Measurements from ENCODE around the gene ZNF442. TPM values are rescaled to one million over a fixed set of nuclear protein-coding genes. Genes with fewer than 3 reads are reported as not detected.

ZNF442 gene
- polyA plus RNA-seq, 2 of the 4 experiments (the other 2 are of a cell fraction) = not detected

DNA sequence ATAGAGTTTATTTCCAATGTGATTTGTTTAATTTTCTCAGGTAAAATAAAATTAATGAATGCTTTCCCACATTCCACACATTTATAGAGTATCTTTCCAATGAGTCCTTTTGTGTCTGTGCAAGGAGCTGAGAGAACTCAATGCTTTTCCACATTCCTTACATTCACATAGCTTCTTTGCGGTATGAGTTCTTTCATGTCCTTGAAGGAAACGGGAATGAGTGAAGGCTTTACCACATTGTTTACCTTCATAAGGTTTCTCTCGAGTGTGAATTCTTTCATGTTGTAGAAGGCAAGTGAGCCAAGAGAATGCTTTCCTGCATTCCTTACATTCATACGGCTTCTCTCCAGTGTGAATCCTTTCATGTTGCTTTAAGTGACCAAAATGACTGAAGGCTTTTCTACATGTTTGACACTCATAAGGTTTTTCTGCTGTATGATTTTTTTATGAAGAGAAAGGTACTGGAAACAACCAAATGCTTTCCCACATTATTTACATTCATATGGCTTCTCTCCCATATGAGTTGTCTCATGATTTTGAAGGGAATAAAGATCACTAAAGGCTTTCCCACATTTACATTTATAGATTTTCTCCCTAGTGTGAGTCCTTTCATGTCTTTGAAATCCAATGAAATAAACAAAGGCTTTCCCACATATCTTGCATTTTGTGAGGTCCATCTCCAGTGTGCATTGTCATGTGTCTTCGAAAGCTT lies 14.4 kb upstream of the ZNF442 start (continued):
- TF ChIP-seq, protein P1, sequence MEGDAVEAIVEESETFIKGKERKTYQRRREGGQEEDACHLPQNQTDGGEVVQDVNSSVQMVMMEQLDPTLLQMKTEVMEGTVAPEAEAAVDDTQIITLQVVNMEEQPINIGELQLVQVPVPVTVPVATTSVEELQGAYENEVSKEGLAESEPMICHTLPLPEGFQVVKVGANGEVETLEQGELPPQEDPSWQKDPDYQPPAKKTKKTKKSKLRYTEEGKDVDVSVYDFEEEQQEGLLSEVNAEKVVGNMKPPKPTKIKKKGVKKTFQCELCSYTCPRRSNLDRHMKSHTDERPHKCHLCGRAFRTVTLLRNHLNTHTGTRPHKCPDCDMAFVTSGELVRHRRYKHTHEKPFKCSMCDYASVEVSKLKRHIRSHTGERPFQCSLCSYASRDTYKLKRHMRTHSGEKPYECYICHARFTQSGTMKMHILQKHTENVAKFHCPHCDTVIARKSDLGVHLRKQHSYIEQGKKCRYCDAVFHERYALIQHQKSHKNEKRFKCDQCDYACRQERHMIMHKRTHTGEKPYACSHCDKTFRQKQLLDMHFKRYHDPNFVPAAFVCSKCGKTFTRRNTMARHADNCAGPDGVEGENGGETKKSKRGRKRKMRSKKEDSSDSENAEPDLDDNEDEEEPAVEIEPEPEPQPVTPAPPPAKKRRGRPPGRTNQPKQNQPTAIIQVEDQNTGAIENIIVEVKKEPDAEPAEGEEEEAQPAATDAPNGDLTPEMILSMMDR (IDR thresholded peaks at IDR 0.05) = no peak

DNA sequence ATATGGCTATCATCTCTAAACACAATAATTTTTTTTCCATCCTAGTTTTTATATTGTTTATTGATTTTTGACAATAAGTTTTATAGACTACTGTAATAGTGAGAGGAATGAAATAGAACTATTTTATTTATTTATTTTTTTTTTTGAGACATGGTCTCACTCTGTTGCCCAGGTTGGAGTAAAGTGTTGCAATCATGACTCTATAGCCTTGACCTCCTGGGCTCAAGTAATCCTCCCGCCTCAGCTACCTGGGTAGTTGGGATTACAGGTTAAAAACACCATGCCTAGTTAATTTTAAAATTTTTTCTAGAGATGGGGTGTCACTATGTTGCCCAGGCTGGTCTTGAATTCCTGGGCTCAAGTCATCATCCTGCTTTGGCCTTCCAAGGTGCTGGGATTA lies 8.5 kb upstream of the ZNF442 start:
- Histone ChIP-seq H3K4me3 (no peak overlapping the region), H3K9me3 (no peaks in the 10 kb centered on the region; the same call in 2 of the 3 replicates), H3K4me2 (no peak overlapping the region), H3K27ac (no peak overlapping the region), H3K4me1 (no peaks in the 10 kb centered on the region)
- ChIA-PET CTCF (no interaction called here), POLR2A (no interaction called here)
- no peak for FAIRE-seq
- no peak for DNase-seq (ENCODE audit: low read depth in 1 of 2, low spot score in 1 of 2)
- no peak for ATAC-seq
- WGBS (ENCODE audit: missing lambda C conversion rate) = 0% methylated on average over 1 of the region's 1 CpG
- TF ChIP-seq CBX8 (IDR thresholded peaks at IDR 0.05) (no peak), RCOR1 (IDR thresholded peaks at IDR 0.05; ENCODE audit: low read depth, low read length) (no peak), EHF (CRISPR knock-in tag; IDR thresholded peaks at IDR 0.05) (no peak), HDAC2 (IDR thresholded peaks at IDR 0.05) (no peak), REST (IDR thresholded peaks at IDR 0.05) (no peak), MYC (IDR thresholded peaks at IDR 0.05; ENCODE audit: borderline replicate concordance, low read length) (no peak), SMC3 (IDR thresholded peaks at IDR 0.05) (no peak), ESRRA (IDR thresholded peaks at IDR 0.05; ENCODE audit: borderline replicate concordance, low read length) (no peak), SREBF2 (IDR thresholded peaks at IDR 0.05) (no peak), MAX (IDR thresholded peaks at IDR 0.05) (no peak), BHLHE40 (IDR thresholded peaks at IDR 0.05; ENCODE audit: low read depth, low read length) (no peak), FOXS1 (CRISPR knock-in tag; IDR thresholded peaks at IDR 0.05) (no peak), RNF2 (IDR thresholded peaks at IDR 0.05; ENCODE audit: borderline replicate concordance, low read depth) (no peak), NR3C1 (IDR thresholded peaks at IDR 0.05) (no peak), CHD2 (IDR thresholded peaks at IDR 0.05; ENCODE audit: low read length, partially characterized antibody) (no peak), EHMT2 (IDR thresholded peaks at IDR 0.05; ENCODE audit: low read depth) (no peak), MAZ (IDR thresholded peaks at IDR 0.05; ENCODE audit: borderline replicate concordance, low read depth, low read length) (no peak)
- TF ChIP-seq, protein P2, sequence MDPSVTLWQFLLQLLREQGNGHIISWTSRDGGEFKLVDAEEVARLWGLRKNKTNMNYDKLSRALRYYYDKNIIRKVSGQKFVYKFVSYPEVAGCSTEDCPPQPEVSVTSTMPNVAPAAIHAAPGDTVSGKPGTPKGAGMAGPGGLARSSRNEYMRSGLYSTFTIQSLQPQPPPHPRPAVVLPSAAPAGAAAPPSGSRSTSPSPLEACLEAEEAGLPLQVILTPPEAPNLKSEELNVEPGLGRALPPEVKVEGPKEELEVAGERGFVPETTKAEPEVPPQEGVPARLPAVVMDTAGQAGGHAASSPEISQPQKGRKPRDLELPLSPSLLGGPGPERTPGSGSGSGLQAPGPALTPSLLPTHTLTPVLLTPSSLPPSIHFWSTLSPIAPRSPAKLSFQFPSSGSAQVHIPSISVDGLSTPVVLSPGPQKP (IDR thresholded peaks at IDR 0.05; ENCODE audit: low read depth, low read length) = no peak

Measured in A549 (cell line).